Esophagus muscularis mucosa (tissue), 4 donors: ENCODE results near the gene UBAP2L.

Experiments
- EP300 ChIP-seq: sonication (generic); formaldehyde crosslinking; IDR thresholded peaks from one replicate; pipeline ENCODE4 v1.6.1; 2017; ENCODE audit warnings: antibody characterized with exemption
- POLR2A ChIP-seq: fragments of 450-650 bp; IDR thresholded peaks from one replicate; pipeline ENCODE4 v1.6.1; 2017; ENCODE audit warnings: antibody characterized with exemption, moderate library complexity, mild to moderate bottlenecking, low read depth
- POLR2AphosphoS5 ChIP-seq, 2 donors: sonication (generic); formaldehyde crosslinking; IDR thresholded peaks; one replicate each; pipeline ENCODE4 v1.6.1; 2017; ENCODE audit warnings: antibody characterized with exemption in 2 of 2
- TF ChIP-seq, protein P1 (sequence below), 3 experiments: fragments of 200-600 bp in 2 of 3; fragments of 450-650 bp in 1 of 3; sonication (generic) in 2 of 3; IDR thresholded peaks; one replicate each; pipeline ENCODE4 v1.5.1; 2017 to 2019; ENCODE audit warnings: antibody characterized with exemption in 3 of 3, mild to moderate bottlenecking in 2 of 3, moderate library complexity in 1 of 3

DNA sequence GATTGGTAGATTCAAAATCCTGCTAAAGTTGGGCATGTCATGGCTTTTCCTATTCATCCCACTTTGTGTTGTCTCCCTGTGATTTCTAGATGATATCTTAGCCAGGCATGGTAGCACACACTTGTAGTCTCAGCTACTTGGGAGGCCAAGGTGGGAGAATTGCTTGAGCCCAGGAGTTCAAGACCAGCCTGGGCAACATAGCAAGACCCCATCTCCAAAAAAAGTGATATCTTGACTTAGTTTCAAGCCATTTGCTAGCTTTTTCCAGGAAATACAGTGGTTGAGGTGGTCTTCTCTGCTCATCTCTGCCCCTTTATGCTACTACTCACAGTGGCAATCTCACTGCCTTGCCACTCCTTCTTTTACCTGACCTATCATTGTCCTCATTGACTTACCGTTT is 39.4 kb downstream of the UBAP2L start:
- TF ChIP-seq POLR2A (no peak), EP300 (no peak), POLR2AphosphoS5 (IDR thresholded peaks at IDR 0.05) (no peak)
- TF ChIP-seq, protein P1, sequence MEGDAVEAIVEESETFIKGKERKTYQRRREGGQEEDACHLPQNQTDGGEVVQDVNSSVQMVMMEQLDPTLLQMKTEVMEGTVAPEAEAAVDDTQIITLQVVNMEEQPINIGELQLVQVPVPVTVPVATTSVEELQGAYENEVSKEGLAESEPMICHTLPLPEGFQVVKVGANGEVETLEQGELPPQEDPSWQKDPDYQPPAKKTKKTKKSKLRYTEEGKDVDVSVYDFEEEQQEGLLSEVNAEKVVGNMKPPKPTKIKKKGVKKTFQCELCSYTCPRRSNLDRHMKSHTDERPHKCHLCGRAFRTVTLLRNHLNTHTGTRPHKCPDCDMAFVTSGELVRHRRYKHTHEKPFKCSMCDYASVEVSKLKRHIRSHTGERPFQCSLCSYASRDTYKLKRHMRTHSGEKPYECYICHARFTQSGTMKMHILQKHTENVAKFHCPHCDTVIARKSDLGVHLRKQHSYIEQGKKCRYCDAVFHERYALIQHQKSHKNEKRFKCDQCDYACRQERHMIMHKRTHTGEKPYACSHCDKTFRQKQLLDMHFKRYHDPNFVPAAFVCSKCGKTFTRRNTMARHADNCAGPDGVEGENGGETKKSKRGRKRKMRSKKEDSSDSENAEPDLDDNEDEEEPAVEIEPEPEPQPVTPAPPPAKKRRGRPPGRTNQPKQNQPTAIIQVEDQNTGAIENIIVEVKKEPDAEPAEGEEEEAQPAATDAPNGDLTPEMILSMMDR (IDR thresholded peaks at IDR 0.05), result no peak
